ENCODE results near the gene ELL.
A peak's percentile ranks its signal among the peaks of the same experiment; 100 is the strongest.

The ELL gene

GRCh38 chr19:18500376-18500775 lies 21.5 kb downstream of the ELL start:
- no peaks in the 10 kb centered on the region for H3K9me3 ChIP-seq (ENCODE audit: control insufficient read depth, low read length)
- no peaks in the 10 kb centered on the region for H3K27me3 ChIP-seq (replicated peaks; ENCODE audit: control insufficient read depth, insufficient read depth, low read length, poor library complexity, severe bottlenecking)
- no peak overlapping the region for H3K27ac ChIP-seq (ENCODE audit: insufficient read depth, low read length, poor library complexity, severe bottlenecking)
- peaks cover 73% of the 10 kb centered on the region for H3K4me1 ChIP-seq (ENCODE audit: control insufficient read depth, insufficient read depth, low read length, poor library complexity, severe bottlenecking)
- no peak overlapping the region for H3K4me3 ChIP-seq (ENCODE audit: insufficient read depth, low read depth, low read length, poor library complexity, severe bottlenecking)
- H3K36me3 ChIP-seq (ENCODE audit: control insufficient read depth, insufficient read depth, low read length) = no peaks in the 10 kb centered on the region
- no peak for DNase-seq

DNA sequence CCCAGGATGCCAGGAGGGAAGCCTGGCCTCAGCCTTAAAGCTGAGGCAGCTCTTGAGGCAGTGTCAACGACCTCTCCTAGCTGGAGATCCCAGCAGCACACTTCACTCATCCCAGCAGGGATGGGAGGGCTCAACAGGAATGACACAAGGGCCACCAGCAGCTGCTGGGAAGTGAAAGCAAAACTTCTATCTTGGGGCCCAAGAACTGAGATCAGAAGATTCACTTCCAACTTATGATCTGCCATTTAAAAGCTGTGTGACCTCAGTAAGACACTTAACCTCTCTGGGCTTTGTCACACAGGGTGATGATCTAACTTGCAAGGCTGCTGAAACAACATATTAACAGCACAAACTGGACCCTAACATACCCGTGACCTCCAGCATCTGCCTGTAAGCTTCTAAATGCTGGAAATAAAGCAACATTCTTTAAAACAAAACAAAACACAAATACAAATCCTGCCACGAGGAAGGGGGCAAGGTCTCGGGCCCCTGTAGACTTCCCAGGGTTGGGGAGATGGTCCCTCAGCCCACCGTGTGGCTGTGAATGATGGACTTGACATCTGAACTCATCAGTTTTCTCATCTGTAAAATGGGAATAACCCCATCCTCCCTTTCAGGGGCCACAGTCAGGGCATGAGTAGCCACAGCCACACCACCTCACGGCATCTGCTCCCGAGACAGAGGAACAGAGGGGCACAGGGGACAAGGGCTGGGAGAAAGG lies 22.7 kb downstream of the ELL start:
- Histone ChIP-seq H3K36me3 (ENCODE audit: control insufficient read depth, insufficient read depth, low read length) (no peaks in the 10 kb centered on the region), H3K27me3 (replicated peaks; ENCODE audit: control insufficient read depth, insufficient read depth, low read length, poor library complexity, severe bottlenecking) (no peaks in the 10 kb centered on the region), H3K9me3 (ENCODE audit: control insufficient read depth, low read length) (no peaks in the 10 kb centered on the region), H3K4me1 (ENCODE audit: control insufficient read depth, insufficient read depth, low read length, poor library complexity, severe bottlenecking) (peaks cover 73% of the 10 kb centered on the region), H3K27ac (ENCODE audit: insufficient read depth, low read length, poor library complexity, severe bottlenecking) (no peak overlapping the region), H3K4me3 (ENCODE audit: insufficient read depth, low read depth, low read length, poor library complexity, severe bottlenecking) (no peak overlapping the region)
- no peak for DNase-seq

DNA sequence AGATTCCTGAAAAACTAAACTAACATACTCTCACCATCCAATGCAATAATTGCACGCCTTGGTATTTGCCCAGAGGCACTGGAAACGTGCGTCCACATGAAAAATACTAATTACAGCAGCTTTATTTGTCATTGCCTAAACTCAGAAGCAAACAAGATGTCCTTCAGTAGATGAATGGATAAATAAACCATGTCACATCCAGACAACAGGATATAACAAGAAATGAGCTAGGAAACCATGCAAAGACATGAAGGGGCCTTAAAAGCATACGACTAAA lies 25.0 kb downstream of the ELL start:
- peaks cover 63% of the 10 kb centered on the region for H3K4me1 ChIP-seq (ENCODE audit: control insufficient read depth, insufficient read depth, low read length, poor library complexity, severe bottlenecking)
- H3K27me3 ChIP-seq (replicated peaks; ENCODE audit: control insufficient read depth, insufficient read depth, low read length, poor library complexity, severe bottlenecking) = no peaks in the 10 kb centered on the region
- peak overlapping the region; percentile 90 for H3K27ac ChIP-seq (ENCODE audit: insufficient read depth, low read length, poor library complexity, severe bottlenecking)
- H3K36me3 ChIP-seq (ENCODE audit: control insufficient read depth, insufficient read depth, low read length) = no peaks in the 10 kb centered on the region
- no peaks in the 10 kb centered on the region for H3K9me3 ChIP-seq (ENCODE audit: control insufficient read depth, low read length)
- no peak for DNase-seq
- peak overlapping the region; percentile 11 for H3K4me3 ChIP-seq (ENCODE audit: insufficient read depth, low read depth, low read length, poor library complexity, severe bottlenecking)

- Histone ChIP-seq H3K4me3 (ENCODE audit: insufficient read depth, low read depth, low read length, poor library complexity, severe bottlenecking) (peak overlapping the region; percentile 11), H3K9me3 (ENCODE audit: control insufficient read depth, low read length) (no peaks in the 10 kb centered on the region), H3K36me3 (ENCODE audit: control insufficient read depth, insufficient read depth, low read length) (no peaks in the 10 kb centered on the region), H3K4me1 (ENCODE audit: control insufficient read depth, insufficient read depth, low read length, poor library complexity, severe bottlenecking) (peaks cover 62% of the 10 kb centered on the region), H3K27me3 (replicated peaks; ENCODE audit: control insufficient read depth, insufficient read depth, low read length, poor library complexity, severe bottlenecking) (no peaks in the 10 kb centered on the region), H3K27ac (ENCODE audit: insufficient read depth, low read length, poor library complexity, severe bottlenecking) (peak overlapping the region; percentile 90)
- peak; percentile 76 to 86 (median 81) for DNase-seq
Observed at GRCh38 chr19:18496167-18496979, 25.5 kb downstream of the ELL start.

DNA sequence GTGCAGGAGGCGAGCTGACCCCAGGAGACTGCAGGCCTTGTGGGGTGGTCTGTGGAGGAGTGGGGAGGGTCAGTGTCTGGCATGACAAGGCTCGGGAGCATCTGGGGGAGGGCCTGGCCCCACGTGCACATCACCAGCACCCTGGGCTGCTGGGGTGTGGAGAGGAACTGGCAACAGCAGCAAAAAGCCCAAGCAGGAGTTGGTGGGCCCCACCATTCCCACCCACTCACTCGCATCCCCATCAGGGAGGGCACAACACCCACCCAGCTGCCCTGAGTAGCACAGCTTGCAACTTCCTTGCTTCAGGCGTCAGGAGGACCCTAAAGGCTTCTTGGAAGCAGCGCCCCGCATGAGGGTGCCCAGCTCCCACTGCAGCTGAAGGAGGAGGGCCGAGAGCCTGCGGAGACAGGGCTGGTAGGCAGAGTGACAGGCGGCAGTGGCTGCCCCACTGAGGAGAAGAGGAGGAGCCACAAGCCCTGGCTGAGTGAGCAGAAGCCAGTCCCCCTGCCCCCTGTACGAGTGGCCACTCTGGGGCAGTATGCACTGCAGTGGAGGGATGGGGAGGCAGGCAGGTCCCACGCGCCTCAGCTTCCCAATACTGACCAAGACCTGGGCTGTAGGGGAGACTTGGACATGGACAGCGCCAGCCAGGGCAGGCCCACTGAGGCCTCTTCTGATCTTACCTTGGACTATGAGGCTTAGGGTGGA lies 26.5 kb downstream of the ELL start:
- Histone ChIP-seq H3K9me3 (ENCODE audit: control insufficient read depth, low read length) (no peaks in the 10 kb centered on the region), H3K27me3 (replicated peaks; ENCODE audit: control insufficient read depth, insufficient read depth, low read length, poor library complexity, severe bottlenecking) (no peaks in the 10 kb centered on the region), H3K4me3 (ENCODE audit: insufficient read depth, low read depth, low read length, poor library complexity, severe bottlenecking) (peak overlapping the region; percentile 10), H3K27ac (ENCODE audit: insufficient read depth, low read length, poor library complexity, severe bottlenecking) (peak overlapping the region; percentile 90), H3K36me3 (ENCODE audit: control insufficient read depth, insufficient read depth, low read length) (no peaks in the 10 kb centered on the region), H3K4me1 (ENCODE audit: control insufficient read depth, insufficient read depth, low read length, poor library complexity, severe bottlenecking) (peaks cover 64% of the 10 kb centered on the region)
- no peak for DNase-seq

- Histone ChIP-seq H3K9me3 (ENCODE audit: control insufficient read depth, low read length) (no peaks in the 10 kb centered on the region), H3K27ac (ENCODE audit: insufficient read depth, low read length, poor library complexity, severe bottlenecking) (peak overlapping the region; percentile 90), H3K27me3 (replicated peaks; ENCODE audit: control insufficient read depth, insufficient read depth, low read length, poor library complexity, severe bottlenecking) (no peaks in the 10 kb centered on the region), H3K4me3 (ENCODE audit: insufficient read depth, low read depth, low read length, poor library complexity, severe bottlenecking) (peak overlapping the region; percentile 16), H3K4me1 (ENCODE audit: control insufficient read depth, insufficient read depth, low read length, poor library complexity, severe bottlenecking) (peaks cover 60% of the 10 kb centered on the region), H3K36me3 (ENCODE audit: control insufficient read depth, insufficient read depth, low read length) (no peaks in the 10 kb centered on the region)
- peak in 1 of 3 donors; percentile 36 for DNase-seq
Observed at GRCh38 chr19:18494267-18494607, 27.6 kb downstream of the ELL start.

- Histone ChIP-seq H3K27me3 (replicated peaks; ENCODE audit: control insufficient read depth, insufficient read depth, low read length, poor library complexity, severe bottlenecking) (no peaks in the 10 kb centered on the region), H3K4me1 (ENCODE audit: control insufficient read depth, insufficient read depth, low read length, poor library complexity, severe bottlenecking) (peaks cover 57% of the 10 kb centered on the region), H3K27ac (ENCODE audit: insufficient read depth, low read length, poor library complexity, severe bottlenecking) (peak overlapping the region; percentile 90), H3K36me3 (ENCODE audit: control insufficient read depth, insufficient read depth, low read length) (no peaks in the 10 kb centered on the region), H3K4me3 (ENCODE audit: insufficient read depth, low read depth, low read length, poor library complexity, severe bottlenecking) (peak overlapping the region; percentile 0), H3K9me3 (ENCODE audit: control insufficient read depth, low read length) (no peaks in the 10 kb centered on the region)
- DNase-seq = no peak
Observed at GRCh38 chr19:18493440-18494266, 28.2 kb downstream of the ELL start.

DNA sequence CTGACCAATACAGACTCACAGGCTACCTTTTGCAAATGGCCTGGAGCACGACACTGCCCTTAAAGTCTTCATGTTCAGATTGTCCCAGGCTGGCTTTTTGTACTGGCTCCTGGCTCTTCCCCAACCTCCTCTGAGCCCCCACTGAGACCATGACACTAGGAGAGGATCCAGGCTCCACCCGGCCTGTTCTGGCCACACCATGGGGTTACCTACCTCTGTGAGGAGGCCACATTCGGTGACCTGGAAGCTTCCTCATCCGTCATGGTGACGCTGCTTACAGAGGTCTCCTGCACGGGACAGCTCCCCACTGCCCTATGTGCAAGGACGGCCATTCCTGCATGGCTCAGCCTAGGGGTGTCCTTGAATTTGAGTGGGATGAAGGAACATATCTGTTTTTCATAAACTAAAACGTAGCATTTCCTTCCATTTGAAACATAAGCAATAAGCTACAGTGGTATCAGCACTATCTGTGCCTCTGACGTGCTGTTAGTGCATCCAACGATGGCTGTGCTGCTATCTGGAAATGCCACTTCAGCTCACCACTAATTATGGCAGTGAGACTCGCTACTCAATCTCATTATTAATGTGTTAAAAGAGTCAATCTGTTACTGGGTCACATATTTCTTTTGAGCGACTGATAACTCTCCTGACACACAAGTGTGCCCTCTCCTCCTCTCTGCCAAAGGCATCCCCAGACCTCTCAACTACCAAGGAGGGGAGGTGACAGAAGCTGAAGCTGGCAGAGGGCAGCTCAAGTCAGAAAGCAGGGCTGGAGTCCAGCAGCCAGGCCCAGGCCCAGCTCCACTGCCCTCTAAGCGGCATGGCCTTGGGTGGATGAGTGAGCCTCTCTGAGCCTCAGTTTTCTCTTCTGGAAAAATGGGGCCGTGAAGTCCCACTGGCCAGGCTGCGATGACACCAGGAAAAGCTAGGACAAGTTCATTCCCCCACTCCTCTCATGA lies 29.6 kb downstream of the ELL start:
- DNase-seq = no peak
- Histone ChIP-seq H3K36me3 (ENCODE audit: control insufficient read depth, insufficient read depth, low read length) (no peaks in the 10 kb centered on the region), H3K4me1 (ENCODE audit: control insufficient read depth, insufficient read depth, low read length, poor library complexity, severe bottlenecking) (peaks cover 53% of the 10 kb centered on the region), H3K27ac (ENCODE audit: insufficient read depth, low read length, poor library complexity, severe bottlenecking) (no peak overlapping the region), H3K9me3 (ENCODE audit: control insufficient read depth, low read length) (no peaks in the 10 kb centered on the region), H3K27me3 (replicated peaks; ENCODE audit: control insufficient read depth, insufficient read depth, low read length, poor library complexity, severe bottlenecking) (no peaks in the 10 kb centered on the region), H3K4me3 (ENCODE audit: insufficient read depth, low read depth, low read length, poor library complexity, severe bottlenecking) (no peak overlapping the region)

DNA sequence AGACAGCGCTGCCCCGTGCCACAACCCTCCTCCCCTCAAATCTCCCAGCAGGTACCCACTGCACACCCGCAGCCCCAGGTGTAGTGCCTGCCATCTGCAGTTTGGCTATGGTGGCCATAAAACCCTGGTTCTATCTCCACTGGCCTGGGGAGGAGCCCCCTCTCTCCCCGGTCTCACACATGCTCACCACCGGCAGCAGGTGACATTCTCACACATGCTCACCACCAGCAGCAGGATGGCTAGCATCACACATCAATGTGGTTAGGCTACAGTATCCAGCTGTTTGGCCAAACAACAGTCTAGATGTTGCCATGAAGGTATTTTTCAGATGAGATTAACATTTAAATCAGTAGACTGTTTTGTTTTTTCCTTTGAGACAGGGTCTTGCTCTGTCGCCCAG lies 31.1 kb downstream of the ELL start:
- H3K9me3 ChIP-seq (ENCODE audit: control insufficient read depth, low read length) = no peaks in the 10 kb centered on the region
- no peaks in the 10 kb centered on the region for H3K27me3 ChIP-seq (replicated peaks; ENCODE audit: control insufficient read depth, insufficient read depth, low read length, poor library complexity, severe bottlenecking)
- no peak overlapping the region for H3K27ac ChIP-seq (ENCODE audit: insufficient read depth, low read length, poor library complexity, severe bottlenecking)
- no peak overlapping the region for H3K4me3 ChIP-seq (ENCODE audit: insufficient read depth, low read depth, low read length, poor library complexity, severe bottlenecking)
- peaks cover 53% of the 10 kb centered on the region for H3K4me1 ChIP-seq (ENCODE audit: control insufficient read depth, insufficient read depth, low read length, poor library complexity, severe bottlenecking)
- no peak for DNase-seq
- no peaks in the 10 kb centered on the region for H3K36me3 ChIP-seq (ENCODE audit: control insufficient read depth, insufficient read depth, low read length)

Data from effector memory CD4-positive, alpha-beta T cell (primary cell).